ELF-1 (cell line): Measurements from ENCODE around the gene DSC3.

Experiments
- DNase-seq: peaks from one replicate; pipeline ENCODE4 v3.0.0-alpha.2; 2016; ENCODE audit warnings: low read depth, low spot score

DSC3 gene

GRCh38 chr18:30971338-30971956 is 71.1 kb downstream of the DSC3 start:
- DNase-seq, result no peak

GRCh38 chr18:30970196-30970816 is 72.2 kb downstream of the DSC3 start:
- DNase-seq, result no peak

- no peak for DNase-seq
Measured at GRCh38 chr18:30969670-30970170, 72.8 kb downstream of the DSC3 start.

GRCh38 chr18:30967701-30968100 is 74.8 kb downstream of the DSC3 start:
- no peak for DNase-seq

- no peak for DNase-seq
Measured at GRCh38 chr18:30965237-30965636, 77.3 kb downstream of the DSC3 start.

DNA sequence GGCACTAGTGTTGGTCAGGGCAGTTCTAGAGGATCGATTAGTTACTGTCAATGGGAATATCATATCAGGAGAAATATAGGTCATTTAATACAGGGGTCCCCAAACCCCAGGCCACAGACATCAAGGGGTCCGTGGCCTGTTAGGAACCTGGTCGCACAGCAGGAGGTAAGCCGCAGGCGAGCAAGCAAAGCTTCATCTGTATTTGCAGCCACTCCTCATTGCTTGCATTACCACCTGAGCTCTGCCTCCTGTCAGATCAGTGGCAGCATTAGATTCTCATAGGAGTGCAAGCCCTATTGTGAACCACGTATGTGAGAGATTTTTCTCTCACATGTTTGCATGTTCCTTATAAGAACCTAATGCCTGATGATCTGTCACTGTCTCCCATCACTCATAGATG is 81.9 kb downstream of the DSC3 start:
- no peak for DNase-seq

- no peak for DNase-seq
Measured at GRCh38 chr18:30957066-30957465, 85.5 kb downstream of the DSC3 start.

DNA sequence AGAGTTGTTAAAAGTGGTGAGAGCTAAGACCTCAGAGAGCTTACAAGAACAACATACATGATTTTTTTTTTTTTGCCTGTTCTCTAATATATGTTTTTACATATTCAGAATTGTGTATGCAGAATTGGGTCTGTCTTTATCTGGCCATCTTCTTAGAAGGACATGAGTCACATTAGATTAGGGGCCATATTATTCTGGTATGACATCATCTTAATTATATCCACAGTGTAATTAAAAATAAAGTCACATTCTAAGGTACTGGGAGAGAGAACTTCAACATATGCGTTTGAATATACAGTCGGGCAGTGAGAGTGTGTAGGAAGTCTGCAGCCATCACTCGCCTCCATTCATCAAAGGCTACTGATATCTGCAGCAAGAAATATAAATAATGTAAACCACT is 88.3 kb downstream of the DSC3 start:
- no peak for DNase-seq

- no peak for DNase-seq
Measured at GRCh38 chr18:30945761-30946160, 96.8 kb downstream of the DSC3 start.

GRCh38 chr18:30944773-30945417 is 97.6 kb downstream of the DSC3 start:
- DNase-seq, result no peak

DNA sequence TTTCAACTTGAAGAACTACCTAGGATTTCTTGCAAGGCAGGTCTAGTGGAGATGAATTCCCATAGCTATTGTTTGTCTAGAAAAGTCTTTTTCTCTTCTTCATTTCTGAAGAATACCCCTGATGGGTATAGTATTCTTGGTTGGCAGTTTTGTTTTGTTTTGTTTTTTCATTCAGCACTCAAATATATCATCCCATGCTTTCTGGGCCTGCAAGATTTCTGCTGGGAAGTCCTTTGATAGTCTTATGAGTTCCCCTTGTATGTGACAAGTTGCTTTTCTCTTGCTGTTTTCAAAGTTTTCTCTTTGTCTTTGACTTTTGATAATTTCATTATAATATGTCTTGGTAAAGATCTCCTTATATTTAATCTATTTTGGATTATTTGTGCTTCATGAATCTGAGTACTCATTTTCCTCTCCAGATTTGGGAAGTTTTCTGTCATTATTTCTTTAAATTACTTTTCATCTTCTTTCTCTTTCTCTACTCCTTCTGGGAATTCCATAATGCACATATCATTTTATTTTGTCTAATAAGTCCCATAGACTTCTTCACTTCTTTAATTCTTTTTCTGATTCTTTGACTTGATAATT is 101.5 kb downstream of the DSC3 start:
- no peak for DNase-seq
